ENCODE measurements around the gene NRDE2.

Gene NRDE2

GRCh38 chr14:90378249-90378648 lies 46.5 kb upstream of the NRDE2 start:
- no peak overlapping the region for H3K4me3 ChIP-seq (ENCODE audit: low read length)
- no peak overlapping the region for H3K27ac ChIP-seq (ENCODE audit: low read length)
- H3K9me2 ChIP-seq (replicated peaks; ENCODE audit: insufficient read depth, low read length) = no peaks in the 10 kb centered on the region
- no peaks in the 10 kb centered on the region for H4K20me1 ChIP-seq (ENCODE audit: insufficient read depth, low read length)
- H3K36me3 ChIP-seq (replicated peaks; ENCODE audit: insufficient read depth, low read length) = no peaks in the 10 kb centered on the region
- H3K4me2 ChIP-seq (ENCODE audit: low read depth, low read length) = no peak overlapping the region
- H3K79me2 ChIP-seq (ENCODE audit: low read length) = no peaks in the 10 kb centered on the region
- TF ChIP-seq CTCF (IDR thresholded peaks at IDR 0.05; ENCODE audit: low read length) (no peak), EZH2 (optimal IDR thresholded peaks at IDR 0.05; ENCODE audit: low read depth, low read length) (no peak), EZH2phosphoT487 (IDR thresholded peaks at IDR 0.05; ENCODE audit: low read length) (no peak)
- H3K9me3 ChIP-seq (replicated peaks; ENCODE audit: insufficient read depth, low read length) = no peaks in the 10 kb centered on the region
- no peaks in the 10 kb centered on the region for H3K4me1 ChIP-seq (ENCODE audit: low read length)
- no peak overlapping the region for H2AFZ ChIP-seq (ENCODE audit: low read length)
- no peak overlapping the region for H3K9ac ChIP-seq (ENCODE audit: low read length)
- no peak for DNase-seq
- H3K27me3 ChIP-seq (replicated peaks; ENCODE audit: insufficient read depth, low read length) = no peaks in the 10 kb centered on the region
- H3F3A ChIP-seq (ENCODE audit: insufficient read depth, low read length) = no peaks in the 10 kb centered on the region

GRCh38 chr14:90375934-90376333 lies 44.2 kb upstream of the NRDE2 start:
- Histone ChIP-seq H3K9me3 (replicated peaks; ENCODE audit: insufficient read depth, low read length) (no peaks in the 10 kb centered on the region), H3K4me3 (ENCODE audit: low read length) (no peak overlapping the region), H2AFZ (ENCODE audit: low read length) (no peak overlapping the region), H3F3A (ENCODE audit: insufficient read depth, low read length) (no peaks in the 10 kb centered on the region), H3K4me2 (ENCODE audit: low read depth, low read length) (no peak overlapping the region), H3K27ac (ENCODE audit: low read length) (no peak overlapping the region), H3K27me3 (replicated peaks; ENCODE audit: insufficient read depth, low read length) (no peaks in the 10 kb centered on the region), H3K9me2 (replicated peaks; ENCODE audit: insufficient read depth, low read length) (no peaks in the 10 kb centered on the region), H3K9ac (ENCODE audit: low read length) (no peak overlapping the region), H3K79me2 (ENCODE audit: low read length) (no peaks in the 10 kb centered on the region), H3K36me3 (replicated peaks; ENCODE audit: insufficient read depth, low read length) (no peaks in the 10 kb centered on the region), H4K20me1 (ENCODE audit: insufficient read depth, low read length) (no peaks in the 10 kb centered on the region), H3K4me1 (ENCODE audit: low read length) (no peaks in the 10 kb centered on the region)
- DNase-seq = no peak
- TF ChIP-seq CTCF (IDR thresholded peaks at IDR 0.05; ENCODE audit: low read length) = no peak
- no peak for TF ChIP-seq EZH2 (optimal IDR thresholded peaks at IDR 0.05; ENCODE audit: low read depth, low read length)
- TF ChIP-seq EZH2phosphoT487 (IDR thresholded peaks at IDR 0.05; ENCODE audit: low read length) = no peak

GRCh38 chr14:90374813-90375212 lies 43.1 kb upstream of the NRDE2 start:
- no peaks in the 10 kb centered on the region for H3K79me2 ChIP-seq (ENCODE audit: low read length)
- H3K9ac ChIP-seq (ENCODE audit: low read length) = no peak overlapping the region
- no peak overlapping the region for H3K27ac ChIP-seq (ENCODE audit: low read length)
- no peaks in the 10 kb centered on the region for H3F3A ChIP-seq (ENCODE audit: insufficient read depth, low read length)
- no peak for TF ChIP-seq EZH2phosphoT487 (IDR thresholded peaks at IDR 0.05; ENCODE audit: low read length)
- no peak for TF ChIP-seq CTCF (IDR thresholded peaks at IDR 0.05; ENCODE audit: low read length)
- no peak for TF ChIP-seq EZH2 (optimal IDR thresholded peaks at IDR 0.05; ENCODE audit: low read depth, low read length)
- H4K20me1 ChIP-seq (ENCODE audit: insufficient read depth, low read length) = no peaks in the 10 kb centered on the region
- H3K4me1 ChIP-seq (ENCODE audit: low read length) = no peaks in the 10 kb centered on the region
- no peaks in the 10 kb centered on the region for H3K9me3 ChIP-seq (replicated peaks; ENCODE audit: insufficient read depth, low read length)
- DNase-seq = no peak
- H3K4me2 ChIP-seq (ENCODE audit: low read depth, low read length) = no peak overlapping the region
- no peak overlapping the region for H3K4me3 ChIP-seq (ENCODE audit: low read length)
- H3K9me2 ChIP-seq (replicated peaks; ENCODE audit: insufficient read depth, low read length) = no peaks in the 10 kb centered on the region
- H3K36me3 ChIP-seq (replicated peaks; ENCODE audit: insufficient read depth, low read length) = no peaks in the 10 kb centered on the region
- no peak overlapping the region for H2AFZ ChIP-seq (ENCODE audit: low read length)
- no peaks in the 10 kb centered on the region for H3K27me3 ChIP-seq (replicated peaks; ENCODE audit: insufficient read depth, low read length)

Data from MM.1S (cell line).